ENCODE results near the gene SHROOM1.

Gene SHROOM1

GRCh38 chr5:132819468-132819867, 11.0 kb downstream of the SHROOM1 start:
- H3K27ac ChIP-seq, result no peak overlapping the region
- TF ChIP-seq ZFX (IDR thresholded peaks at IDR 0.05; ENCODE audit: borderline replicate concordance), result no peak
- TF ChIP-seq, protein P1, sequence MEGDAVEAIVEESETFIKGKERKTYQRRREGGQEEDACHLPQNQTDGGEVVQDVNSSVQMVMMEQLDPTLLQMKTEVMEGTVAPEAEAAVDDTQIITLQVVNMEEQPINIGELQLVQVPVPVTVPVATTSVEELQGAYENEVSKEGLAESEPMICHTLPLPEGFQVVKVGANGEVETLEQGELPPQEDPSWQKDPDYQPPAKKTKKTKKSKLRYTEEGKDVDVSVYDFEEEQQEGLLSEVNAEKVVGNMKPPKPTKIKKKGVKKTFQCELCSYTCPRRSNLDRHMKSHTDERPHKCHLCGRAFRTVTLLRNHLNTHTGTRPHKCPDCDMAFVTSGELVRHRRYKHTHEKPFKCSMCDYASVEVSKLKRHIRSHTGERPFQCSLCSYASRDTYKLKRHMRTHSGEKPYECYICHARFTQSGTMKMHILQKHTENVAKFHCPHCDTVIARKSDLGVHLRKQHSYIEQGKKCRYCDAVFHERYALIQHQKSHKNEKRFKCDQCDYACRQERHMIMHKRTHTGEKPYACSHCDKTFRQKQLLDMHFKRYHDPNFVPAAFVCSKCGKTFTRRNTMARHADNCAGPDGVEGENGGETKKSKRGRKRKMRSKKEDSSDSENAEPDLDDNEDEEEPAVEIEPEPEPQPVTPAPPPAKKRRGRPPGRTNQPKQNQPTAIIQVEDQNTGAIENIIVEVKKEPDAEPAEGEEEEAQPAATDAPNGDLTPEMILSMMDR (IDR thresholded peaks at IDR 0.05), result no peak

GRCh38 chr5:132817011-132817410, 13.4 kb downstream of the SHROOM1 start:
- TF ChIP-seq, protein P1 (IDR thresholded peaks at IDR 0.05), result no peak
- TF ChIP-seq ZFX (IDR thresholded peaks at IDR 0.05; ENCODE audit: borderline replicate concordance), result no peak
- no peak overlapping the region for H3K27ac ChIP-seq

- TF ChIP-seq, protein P1 (IDR thresholded peaks at IDR 0.05), result no peak
- no peak for TF ChIP-seq ZFX (IDR thresholded peaks at IDR 0.05; ENCODE audit: borderline replicate concordance)
- no peak overlapping the region for H3K27ac ChIP-seq
These were observed 13.9 kb downstream of the SHROOM1 start for GRCh38 chr5:132816554-132816953.

DNA sequence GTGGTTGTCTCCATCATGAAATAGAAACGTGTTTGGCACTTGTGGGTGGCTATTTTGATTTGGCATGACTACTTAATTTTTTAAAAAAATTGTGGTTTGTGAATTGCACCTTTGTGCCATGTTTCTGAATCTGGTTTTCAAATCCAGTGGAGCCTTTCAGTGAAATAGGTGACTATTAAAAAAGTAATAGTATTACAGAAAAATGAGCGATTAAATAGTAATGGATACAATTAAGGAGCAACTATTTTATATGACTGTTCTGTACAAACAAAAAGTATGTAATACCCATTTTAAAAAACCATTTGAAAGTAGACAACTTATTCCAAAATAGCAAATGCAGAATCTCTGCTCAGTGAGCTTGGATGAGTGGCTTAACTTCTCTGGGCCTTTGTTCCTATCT, 14.4 kb downstream of the SHROOM1 start:
- no peak for TF ChIP-seq ZFX (IDR thresholded peaks at IDR 0.05; ENCODE audit: borderline replicate concordance)
- TF ChIP-seq, protein P1 (IDR thresholded peaks at IDR 0.05), result no peak
- no peak overlapping the region for H3K27ac ChIP-seq

- H3K27ac ChIP-seq, result no peak overlapping the region
- TF ChIP-seq, protein P1 (IDR thresholded peaks at IDR 0.05), result no peak
- TF ChIP-seq ZFX (IDR thresholded peaks at IDR 0.05; ENCODE audit: borderline replicate concordance), result no peak
These were observed 15.0 kb downstream of the SHROOM1 start for GRCh38 chr5:132815454-132815853.

DNA sequence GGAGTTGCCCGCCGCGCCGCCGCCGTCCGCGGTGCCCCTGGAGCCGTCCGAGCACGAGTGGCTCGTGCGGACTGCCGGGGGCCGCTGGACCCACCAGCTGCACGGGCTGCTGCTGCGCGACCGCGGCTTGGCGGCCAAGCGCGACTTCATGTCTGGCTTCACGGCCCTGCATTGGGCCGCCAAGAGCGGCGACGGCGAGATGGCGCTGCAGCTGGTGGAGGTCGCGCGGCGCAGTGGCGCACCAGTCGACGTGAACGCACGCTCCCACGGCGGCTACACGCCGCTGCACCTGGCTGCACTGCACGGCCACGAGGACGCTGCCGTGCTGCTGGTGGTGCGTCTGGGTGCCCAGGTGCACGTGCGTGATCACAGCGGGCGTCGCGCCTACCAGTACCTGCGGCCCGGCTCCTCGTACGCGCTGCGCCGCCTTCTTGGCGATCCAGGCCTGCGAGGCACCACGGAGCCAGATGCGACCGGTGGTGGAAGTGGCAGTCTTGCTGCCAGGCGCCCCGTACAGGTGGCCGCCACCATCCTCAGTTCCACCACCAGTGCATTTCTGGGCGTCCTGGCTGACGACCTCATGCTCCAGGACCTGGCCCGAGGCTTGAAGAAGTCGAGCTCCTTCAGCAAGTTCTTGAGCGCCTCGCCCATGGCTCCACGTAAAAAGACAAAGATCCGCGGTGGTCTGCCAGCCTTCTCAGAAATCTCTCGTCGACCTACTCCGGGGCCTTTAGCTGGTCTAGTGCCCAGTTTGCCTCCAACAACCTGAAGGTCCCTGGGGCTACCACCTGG, 15.7 kb downstream of the SHROOM1 start:
- TF ChIP-seq ZFX (IDR thresholded peaks at IDR 0.05; ENCODE audit: borderline replicate concordance), result no peak
- TF ChIP-seq, protein P1 (IDR thresholded peaks at IDR 0.05), result no peak
- no peak overlapping the region for H3K27ac ChIP-seq

Measured in 22Rv1 (cell line).